ENCODE data around the gene METTL26.

GRCh38 chr16:660132-660458, 24.0 kb upstream of the METTL26 start:
- TF ChIP-seq POLR2A (IDR thresholded peaks at IDR 0.05) (no peak), CTCF (IDR thresholded peaks at IDR 0.05) (no peak), POLR2AphosphoS5 (IDR thresholded peaks at IDR 0.05) (no peak)

All from breast epithelium (tissue), 3 donors.